ENCODE results near the gene MOK.

Gene MOK

GRCh38 chr14:102321456-102322422 lies 16.8 kb upstream of the MOK start:
- no peak for DNase-seq (ENCODE audit: low read depth)
- no peak for TF ChIP-seq CTCF (IDR thresholded peaks at IDR 0.05; ENCODE audit: control insufficient read depth, insufficient read depth, low read depth, low read length, missing control alignments)
- H3K4me3 ChIP-seq (ENCODE audit: control insufficient read depth, low read depth, low read length): no peak overlapping the region

- TF ChIP-seq CTCF (IDR thresholded peaks at IDR 0.05; ENCODE audit: control insufficient read depth, insufficient read depth, low read depth, low read length, missing control alignments): no peak
- H3K4me3 ChIP-seq (ENCODE audit: control insufficient read depth, low read depth, low read length): peak overlapping the region; percentile 78
- DNase-seq (ENCODE audit: low read depth): no peak
Measured at GRCh38 chr14:102320671-102321455, 15.9 kb upstream of the MOK start.

- DNase-seq (ENCODE audit: low read depth): no peak
- H3K4me3 ChIP-seq (ENCODE audit: control insufficient read depth, low read depth, low read length): peak overlapping the region; percentile 78
- no peak for TF ChIP-seq CTCF (IDR thresholded peaks at IDR 0.05; ENCODE audit: control insufficient read depth, insufficient read depth, low read depth, low read length, missing control alignments)
Measured at GRCh38 chr14:102320033-102320660, 15.2 kb upstream of the MOK start.

GRCh38 chr14:102319351-102320032 lies 14.5 kb upstream of the MOK start, which contains the start of gene ZNF839:
Gene ZNF839, plus strand, starts transcription at chr14:102319746. Its CDS starts 20 bp downstream, at chr14:102319766.
- DNase-seq (ENCODE audit: low read depth): no peak
- H3K4me3 ChIP-seq (ENCODE audit: control insufficient read depth, low read depth, low read length): peak within 1 kb of the TSS; percentile 78
- TF ChIP-seq CTCF (IDR thresholded peaks at IDR 0.05; ENCODE audit: control insufficient read depth, insufficient read depth, low read depth, low read length, missing control alignments): no peak

- DNase-seq (ENCODE audit: low read depth): no peak
- TF ChIP-seq CTCF (IDR thresholded peaks at IDR 0.05; ENCODE audit: control insufficient read depth, insufficient read depth, low read depth, low read length, missing control alignments): no peak
- peak overlapping the region; percentile 78 for H3K4me3 ChIP-seq (ENCODE audit: control insufficient read depth, low read depth, low read length)
Measured at GRCh38 chr14:102318781-102319276, 13.9 kb upstream of the MOK start.
